Measurements from ENCODE around the gene BSG. TPM values are rescaled to one million over a fixed set of nuclear protein-coding genes. Genes with fewer than 3 reads are reported as not detected.
"Not testable (repeated sequence)": the region's sequence is repeated elsewhere in the genome, so short reads cannot be mapped to it uniquely, and the experiment has no call there.

BSG gene
- polyA plus RNA-seq, 4 donors, result 264 to 534 (median 410) TPM

DNA sequence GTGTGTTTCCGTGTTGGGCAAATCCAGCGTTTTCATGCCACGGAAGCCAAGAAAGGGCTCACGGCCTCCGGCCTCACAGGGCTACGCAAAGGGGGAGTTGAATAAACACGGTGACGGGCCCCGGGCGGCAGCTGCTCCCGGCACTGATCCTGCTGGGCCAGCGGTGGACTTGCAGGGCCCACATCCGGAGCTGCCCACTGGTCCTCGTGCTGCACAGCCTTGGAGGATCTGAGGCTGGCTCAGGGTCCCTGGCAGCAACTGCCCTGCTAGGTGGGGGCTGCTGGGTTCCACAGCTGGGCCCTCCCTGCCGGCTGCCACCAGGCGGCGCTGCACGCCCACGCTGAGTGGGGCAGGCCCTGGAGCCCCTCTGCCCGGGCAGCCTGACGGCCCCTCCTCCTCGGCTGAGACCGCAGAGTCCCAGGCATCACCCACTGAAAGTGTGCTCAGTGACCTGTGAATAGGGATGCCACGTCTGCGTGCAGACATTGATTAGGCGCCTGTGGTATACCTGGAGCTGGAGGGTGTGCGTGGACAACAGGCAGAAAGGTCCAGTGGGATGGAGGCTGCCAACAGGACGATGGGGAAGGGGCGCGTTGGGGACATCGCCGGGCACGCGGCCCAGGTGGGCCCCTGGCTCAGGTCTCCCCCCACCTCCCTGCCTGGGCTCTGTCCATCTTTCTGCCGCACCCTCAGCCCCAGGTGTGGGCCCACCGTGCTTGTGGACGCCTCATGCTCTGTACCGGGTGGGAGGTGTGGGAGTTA, 12.0 kb downstream of the BSG start:
- DNase-seq (ENCODE audit: low read depth in 4 of 4, low spot score in 3 of 4), result no peak

DNA sequence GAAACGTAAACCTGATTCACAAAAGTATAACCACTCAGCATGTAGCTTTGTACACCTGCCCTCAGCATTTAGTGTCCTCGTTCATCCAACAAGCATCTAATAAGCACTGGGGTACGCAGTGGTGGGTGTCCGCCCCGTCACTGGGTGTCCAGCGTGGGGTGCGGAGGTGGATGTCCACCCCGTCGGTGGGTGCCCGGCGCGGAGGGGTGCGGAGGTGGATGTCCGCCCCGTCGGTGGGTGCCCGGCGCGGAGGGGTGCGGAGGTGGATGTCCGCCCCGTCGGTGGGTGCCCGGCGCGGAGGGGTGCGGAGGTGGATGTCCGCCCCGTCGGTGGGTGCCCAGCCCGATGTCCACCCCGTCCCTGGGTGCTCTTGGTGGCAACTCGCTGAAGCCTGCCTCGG, 12.8 kb downstream of the BSG start:
- DNase-seq (ENCODE audit: low read depth in 4 of 4, low spot score in 3 of 4), result not testable (repeated sequence)

DNA sequence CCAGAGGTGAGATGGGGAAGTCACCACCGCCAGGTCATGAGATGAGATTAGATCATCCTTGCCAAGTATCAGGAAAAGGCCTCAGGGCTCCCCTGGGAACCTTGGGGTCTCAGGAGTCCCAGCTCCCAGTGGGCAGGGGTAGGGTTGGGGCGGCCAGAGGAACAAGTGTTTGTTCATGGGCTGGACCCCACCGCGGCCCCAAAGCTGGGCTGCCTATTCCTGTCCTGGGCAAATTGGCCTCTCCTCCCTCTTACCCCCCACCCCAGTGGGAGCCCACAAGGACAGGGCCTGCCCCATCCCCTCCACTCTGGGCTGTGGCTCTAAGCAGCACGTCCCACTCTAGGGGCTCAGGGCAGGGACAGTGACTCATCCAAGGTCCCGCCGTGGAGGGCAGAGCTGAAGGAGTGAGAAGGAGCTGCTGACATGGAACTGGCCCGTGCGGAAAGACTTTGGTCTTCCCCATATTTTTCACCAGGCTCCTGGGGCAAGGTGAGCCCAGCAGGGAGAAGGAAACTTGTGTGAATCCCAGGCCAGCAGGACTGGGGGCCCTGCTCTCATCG, 13.2 kb downstream of the BSG start:
- no peak for DNase-seq (ENCODE audit: low read depth in 4 of 4, low spot score in 3 of 4)

- DNase-seq (ENCODE audit: low read depth in 4 of 4, low spot score in 3 of 4), result no peak
These were observed 15.8 kb downstream of the BSG start for GRCh38 chr19:588093-588740.

GRCh38 chr19:588741-589692, 16.6 kb downstream of the BSG start:
- DNase-seq (ENCODE audit: low read depth in 4 of 4, low spot score in 3 of 4), result no peak

- no peak for DNase-seq (ENCODE audit: low read depth in 4 of 4, low spot score in 3 of 4)
These were observed 17.4 kb downstream of the BSG start, which contains the start of gene HCN2 for GRCh38 chr19:589693-590395. Gene HCN2 (plus strand): TSS chr19:589881. CDS start chr19:589946, 65 bp downstream.

DNA sequence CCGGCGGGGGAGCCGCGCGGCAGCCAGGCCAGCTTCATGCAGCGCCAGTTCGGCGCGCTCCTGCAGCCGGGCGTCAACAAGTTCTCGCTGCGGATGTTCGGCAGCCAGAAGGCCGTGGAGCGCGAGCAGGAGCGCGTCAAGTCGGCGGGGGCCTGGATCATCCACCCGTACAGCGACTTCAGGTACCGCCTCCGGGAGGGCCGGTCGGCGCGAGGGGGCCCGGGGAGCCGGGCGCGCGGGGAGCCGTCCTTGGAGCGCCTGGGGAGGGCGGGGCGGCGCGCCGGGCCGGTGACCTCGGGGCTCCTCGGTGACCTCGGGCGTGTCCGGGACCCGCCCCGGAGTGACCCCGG, 18.0 kb downstream of the BSG start:
- no peak for DNase-seq (ENCODE audit: low read depth in 4 of 4, low spot score in 3 of 4)

DNA sequence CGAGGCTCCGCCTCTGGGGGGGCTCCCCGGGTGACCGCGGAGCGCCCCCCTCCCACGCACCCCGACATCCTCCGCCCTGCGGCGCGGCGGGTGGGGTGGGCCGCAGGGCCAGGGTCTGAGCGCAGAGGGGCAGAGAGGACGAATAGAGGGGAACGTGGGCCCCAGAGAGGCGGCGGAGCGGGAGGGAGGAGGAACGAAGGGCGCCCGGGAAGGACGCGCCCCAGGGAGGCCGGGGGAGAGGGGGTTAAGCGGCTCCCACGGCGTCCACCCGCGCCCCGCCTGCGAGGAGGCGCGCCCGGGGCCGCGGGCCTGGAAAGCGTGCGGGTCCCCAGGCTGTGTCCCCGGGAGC, 18.3 kb downstream of the BSG start:
- no peak for DNase-seq (ENCODE audit: low read depth in 4 of 4, low spot score in 3 of 4)

DNA sequence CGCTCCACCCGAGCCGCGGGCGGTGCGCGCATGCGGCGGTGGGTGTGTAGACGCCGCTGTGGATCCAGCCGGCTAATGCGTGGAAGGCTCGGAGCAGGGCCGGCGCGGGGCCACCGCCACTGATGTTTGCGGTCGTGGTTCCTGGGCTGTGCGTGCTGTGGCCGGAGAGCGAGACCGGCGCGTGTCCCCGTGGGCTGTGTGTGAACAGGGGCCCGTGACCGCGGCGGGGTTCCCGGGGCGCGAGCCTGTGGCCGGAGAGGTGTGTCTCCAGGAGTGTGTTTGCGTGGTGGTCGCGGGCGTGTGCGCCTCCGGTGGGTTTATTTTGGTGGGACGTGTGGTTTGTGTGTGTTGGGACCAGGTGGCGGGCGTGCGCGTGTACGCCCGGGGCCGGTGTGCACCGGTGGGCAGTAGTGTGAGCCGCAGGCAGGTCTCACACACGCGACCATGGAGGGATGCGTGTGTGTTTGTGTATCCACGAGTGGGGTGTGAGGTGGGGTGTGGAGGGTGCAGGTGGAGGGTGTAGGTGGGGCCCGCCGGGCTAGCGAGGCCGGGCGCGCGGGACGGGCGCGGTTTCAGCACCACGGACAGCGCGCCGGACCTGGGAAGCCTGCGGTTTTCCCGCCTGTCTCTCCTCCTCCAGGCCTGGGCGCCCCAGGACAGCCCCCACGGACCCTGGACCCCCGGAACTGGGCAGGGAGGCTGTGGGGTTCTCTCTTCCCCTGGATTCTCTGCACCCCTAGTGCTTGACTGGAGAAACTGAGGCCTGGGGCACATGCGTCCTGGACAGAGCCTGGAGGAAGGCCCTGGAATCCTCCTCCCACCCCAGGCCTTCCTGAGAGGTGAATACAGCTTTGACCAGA, 18.9 kb downstream of the BSG start:
- no peak for DNase-seq (ENCODE audit: low read depth in 4 of 4, low spot score in 3 of 4)

- DNase-seq (ENCODE audit: low read depth in 4 of 4, low spot score in 3 of 4), result no peak
These were observed 19.7 kb downstream of the BSG start for GRCh38 chr19:592101-592500.

DNA sequence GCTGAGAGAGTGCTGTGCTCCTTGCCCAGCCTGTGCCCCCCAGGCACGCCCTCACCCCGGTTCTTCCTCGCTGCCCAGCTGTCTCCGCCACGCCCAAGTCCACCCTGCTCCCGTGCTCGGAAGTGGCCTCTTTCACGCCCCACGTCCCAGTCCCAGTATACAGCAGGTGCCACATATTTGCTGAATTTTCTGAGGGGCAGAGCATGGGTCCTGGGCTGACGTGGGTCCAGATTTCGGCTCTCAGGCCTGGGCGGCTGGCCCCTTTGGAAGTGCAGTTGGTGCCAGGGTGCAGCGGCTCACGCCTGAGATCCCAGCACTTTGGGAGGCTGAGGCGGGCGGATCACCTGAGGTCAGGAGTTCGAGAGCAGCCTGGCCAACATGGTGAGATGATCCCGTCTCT, 20.7 kb downstream of the BSG start:
- no peak for DNase-seq (ENCODE audit: low read depth in 4 of 4, low spot score in 3 of 4)

- DNase-seq (ENCODE audit: low read depth in 4 of 4, low spot score in 3 of 4), result no peak
These were observed 21.1 kb downstream of the BSG start for GRCh38 chr19:593505-593904.

GRCh38 chr19:594265-594870, 22.0 kb downstream of the BSG start:
- no peak for DNase-seq (ENCODE audit: low read depth in 4 of 4, low spot score in 3 of 4)

DNA sequence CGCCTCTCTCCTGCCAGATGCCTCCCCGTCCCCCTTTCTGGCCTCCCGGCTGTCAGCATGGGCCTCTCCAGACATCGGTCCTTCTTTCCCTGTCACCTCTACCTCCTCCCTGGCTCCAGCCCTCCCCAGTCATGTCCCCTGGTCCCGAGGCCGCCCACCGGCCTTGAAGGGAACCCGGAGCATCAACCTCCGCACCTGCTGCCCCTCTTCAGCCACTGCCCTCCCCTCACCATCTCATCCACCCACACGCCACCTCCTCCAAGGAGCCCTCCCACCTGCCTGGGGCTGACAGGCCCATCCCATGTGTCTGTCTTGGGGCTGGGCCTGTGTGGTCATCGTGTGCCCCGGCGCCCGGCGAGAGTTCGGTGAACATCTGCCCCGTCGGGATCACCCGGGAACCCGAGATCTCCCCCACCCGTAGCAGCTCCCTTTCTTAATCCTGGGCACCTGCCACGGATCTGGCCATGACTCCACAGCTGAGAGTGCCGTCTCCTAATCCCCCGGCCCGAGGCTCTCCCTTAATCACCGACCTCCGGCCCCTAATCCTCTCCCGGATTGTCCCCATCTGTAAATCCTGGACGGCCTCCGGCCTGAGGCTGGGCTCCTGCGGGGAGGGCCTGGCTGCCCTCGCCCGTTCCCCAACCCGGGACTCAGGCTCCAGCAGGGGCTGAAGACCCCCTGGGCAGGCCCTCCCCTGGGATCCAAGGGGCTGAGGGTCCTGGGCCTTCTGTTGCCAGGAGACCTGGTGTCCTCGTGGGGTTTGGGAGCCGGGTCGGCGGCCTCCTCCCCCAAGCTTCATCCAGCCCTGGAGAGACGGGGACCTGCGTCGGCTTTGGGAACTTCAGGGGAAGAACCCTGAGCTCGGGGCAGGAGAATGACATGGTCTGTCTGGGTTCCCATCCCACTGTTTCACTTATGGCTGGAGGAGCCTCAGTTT, 23.2 kb downstream of the BSG start:
- no peak for DNase-seq (ENCODE audit: low read depth in 4 of 4, low spot score in 3 of 4)

DNA sequence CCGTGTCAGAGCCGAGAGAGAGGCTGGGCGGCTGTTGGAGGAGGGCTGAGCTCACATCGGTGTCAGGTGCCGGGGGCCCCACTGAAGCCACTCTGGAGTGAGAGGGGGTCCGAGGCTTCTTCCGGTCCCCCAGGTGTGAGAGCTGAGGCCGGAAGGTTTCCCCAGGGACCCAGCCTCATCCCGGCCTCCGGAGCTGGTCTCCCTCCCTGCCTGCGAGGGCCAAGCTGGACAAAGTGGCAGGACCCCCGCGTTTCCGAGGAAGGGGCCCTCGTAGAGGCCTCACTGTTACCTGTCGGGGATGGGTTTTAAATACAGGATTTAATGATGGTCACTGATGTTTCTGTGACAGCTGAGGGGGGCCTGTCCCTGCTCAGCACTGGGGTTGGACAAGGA, 23.9 kb downstream of the BSG start:
- no peak for DNase-seq (ENCODE audit: low read depth in 4 of 4, low spot score in 3 of 4)

DNA sequence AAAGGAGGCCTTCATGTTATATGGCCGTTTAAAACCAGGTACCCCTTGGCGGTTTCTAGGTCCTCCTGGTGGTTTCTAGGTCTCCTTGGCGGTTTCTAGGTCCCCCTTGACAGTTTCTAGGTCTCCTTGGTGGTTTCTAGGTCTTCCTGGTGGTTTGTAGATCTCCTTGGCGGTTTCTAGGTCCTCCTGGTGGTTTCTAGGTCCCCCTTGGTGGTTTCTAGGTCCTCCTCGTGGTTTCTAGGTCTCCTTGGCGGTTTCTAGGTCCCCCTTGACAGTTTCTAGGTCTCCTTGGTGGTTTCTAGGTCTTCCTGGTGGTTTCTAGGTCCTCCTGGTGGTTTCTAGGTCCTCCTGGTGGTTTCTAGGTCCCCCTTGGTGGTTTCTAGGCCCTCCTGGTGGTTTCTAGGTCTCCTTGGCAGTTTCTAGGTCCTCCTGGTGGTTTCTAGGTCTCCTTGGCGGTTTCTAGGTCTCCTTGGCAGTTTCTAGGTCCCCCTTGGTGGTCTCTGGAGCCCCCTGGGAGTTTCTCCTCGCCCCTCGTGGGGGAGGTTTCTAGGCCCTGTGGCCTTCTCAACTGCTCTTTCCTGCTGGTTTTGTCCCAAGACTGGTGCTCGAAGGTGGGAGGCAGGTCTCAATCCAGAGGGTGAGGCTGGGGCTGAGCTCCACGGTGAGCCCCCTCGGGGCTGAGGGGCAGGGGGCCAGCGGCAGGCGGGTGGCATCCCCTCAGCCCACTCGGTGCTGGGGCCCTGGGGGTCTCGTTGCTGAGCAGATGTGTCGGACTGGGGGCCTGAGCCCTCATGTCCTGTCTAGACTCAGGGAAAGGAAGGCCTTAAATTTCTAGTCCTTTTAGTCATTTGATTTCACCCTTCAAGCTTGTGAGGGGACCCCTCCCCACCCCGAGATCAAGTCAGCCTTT, 25.3 kb downstream of the BSG start:
- DNase-seq (ENCODE audit: low read depth in 4 of 4, low spot score in 3 of 4), result no peak

DNA sequence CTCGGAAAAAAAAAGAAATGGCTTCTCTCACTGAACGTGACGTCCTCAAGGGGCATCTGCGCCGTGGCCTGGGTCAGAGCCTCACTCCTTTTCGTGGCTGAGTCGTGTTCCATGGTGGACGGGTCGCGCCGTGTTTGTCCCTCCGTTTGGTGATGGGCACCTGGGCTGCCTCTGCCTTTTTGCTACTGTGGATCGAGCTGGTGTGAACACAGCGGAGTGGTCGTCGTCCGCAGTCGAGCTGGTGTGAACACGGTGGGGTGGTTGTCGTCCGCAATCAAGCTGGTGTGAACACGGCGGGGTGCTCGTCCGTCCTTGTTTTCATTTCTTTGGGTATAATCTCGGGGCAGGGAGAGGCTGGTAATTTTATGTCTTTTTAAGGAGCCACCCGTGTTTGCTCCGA, 28.9 kb downstream of the BSG start:
- no peak for DNase-seq (ENCODE audit: low read depth in 4 of 4, low spot score in 3 of 4)
